HG03558 (cell line): ENCODE measurements around the gene IL12RB2.
"Not testable (repeated sequence)": the region's sequence is repeated elsewhere in the genome, so short reads cannot be mapped to it uniquely, and the experiment has no call there.

Source experiments
- ATAC-seq: cut with Tn5 transposase; IDR thresholded peaks from one replicate; pipeline ENCODE4 v1.9.1; 2021; ENCODE audit warnings: moderate number of reproducible peaks; ENCODE audit not compliant: unreplicated experiment; ENCODE audit errors: extremely low read depth

The IL12RB2 gene

DNA sequence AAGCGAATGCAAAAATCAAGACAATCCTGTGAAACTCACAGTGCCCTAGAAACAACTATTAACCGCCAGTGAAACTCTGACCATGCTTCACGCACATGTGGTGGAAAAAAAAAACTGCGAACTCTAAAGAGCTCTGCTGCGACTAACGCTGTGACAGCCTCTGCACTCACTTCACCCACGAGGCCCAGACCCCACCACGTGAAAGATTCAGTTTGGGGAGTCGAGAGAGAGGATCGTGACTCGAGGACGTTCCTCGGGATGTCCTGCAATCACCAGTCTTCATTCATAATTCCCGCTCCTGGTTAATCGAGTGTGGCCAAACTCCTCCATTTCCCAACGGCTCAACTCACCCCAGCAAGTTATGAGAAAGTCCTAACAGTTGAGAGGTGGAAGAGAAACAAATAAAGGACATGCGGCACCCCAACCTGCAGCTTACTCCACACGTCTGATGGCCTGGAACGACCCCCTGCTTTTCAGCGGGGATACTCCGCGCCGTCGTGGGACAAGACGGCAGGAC, 121.4 kb downstream of the IL12RB2 start:
- no peak for ATAC-seq

- ATAC-seq: no peak
Observed at GRCh38 chr1:67429528-67430357, 122.1 kb downstream of the IL12RB2 start.

- peak; percentile 82 for ATAC-seq
Observed at GRCh38 chr1:67430358-67431155, 122.9 kb downstream of the IL12RB2 start, which contains the start of gene SERBP1. Gene SERBP1, minus strand, starts transcription at chr1:67430402. Its CDS starts 102 bp downstream, at chr1:67430300.

DNA sequence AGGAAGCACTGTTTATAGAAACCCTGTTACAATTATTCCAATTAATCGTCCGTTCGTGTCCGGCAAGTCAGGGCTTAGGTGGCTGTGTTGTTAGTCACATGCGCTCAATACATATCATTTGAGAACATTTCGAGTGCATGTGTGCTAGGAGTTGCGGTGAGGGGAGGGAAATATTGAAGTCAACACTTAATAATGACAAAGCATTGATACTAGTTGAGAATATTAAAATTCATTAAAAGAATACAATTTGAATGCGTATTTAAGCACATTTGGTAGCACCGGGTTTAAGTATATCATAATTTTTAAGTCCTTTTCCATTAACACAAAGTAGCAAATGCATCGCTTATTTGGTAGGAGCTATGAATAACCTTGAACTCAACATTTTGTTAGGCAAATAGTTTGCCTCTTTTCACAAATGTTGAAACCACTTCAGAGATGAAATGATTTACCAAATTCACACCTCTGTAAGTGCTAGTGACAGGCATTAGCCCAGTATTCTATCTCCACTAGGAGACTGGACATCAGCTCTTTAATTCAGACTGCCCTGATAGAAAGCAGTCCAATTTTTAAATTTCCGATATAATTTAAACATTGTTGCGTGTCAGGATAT, 123.6 kb downstream of the IL12RB2 start:
- no peak for ATAC-seq

DNA sequence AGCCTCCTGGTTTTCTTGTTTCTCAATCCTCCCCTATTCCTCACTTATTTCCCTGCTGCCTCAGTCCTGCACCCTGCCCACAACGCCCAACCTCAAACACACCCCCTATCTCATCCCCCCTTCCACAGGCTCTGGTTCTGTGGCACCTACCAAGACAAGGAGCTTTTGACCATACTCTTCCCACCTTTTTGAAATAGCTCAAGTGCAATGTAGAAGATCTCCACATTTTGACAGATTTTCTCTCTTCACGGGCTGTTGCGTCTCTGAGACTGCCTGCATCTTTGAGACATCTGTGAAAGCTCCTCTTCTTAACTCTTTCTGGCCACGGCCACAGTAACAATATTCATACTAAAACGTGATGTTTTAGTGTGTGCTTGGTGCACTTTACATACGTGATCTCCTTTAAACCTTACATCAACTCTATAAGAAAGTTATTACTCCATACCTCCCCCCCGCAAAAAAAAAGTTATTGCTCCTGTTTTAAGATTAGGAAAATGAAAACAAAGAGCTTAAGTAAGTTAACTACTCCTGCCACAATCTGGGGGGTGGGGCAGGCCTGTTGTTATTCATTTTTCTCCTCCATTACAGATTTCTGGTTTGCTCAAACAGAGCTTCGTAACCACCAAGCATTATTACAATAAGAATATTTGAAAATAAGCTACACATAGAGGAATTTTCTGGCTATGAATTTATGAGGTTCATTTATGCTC, 124.4 kb downstream of the IL12RB2 start:
- no peak for ATAC-seq

DNA sequence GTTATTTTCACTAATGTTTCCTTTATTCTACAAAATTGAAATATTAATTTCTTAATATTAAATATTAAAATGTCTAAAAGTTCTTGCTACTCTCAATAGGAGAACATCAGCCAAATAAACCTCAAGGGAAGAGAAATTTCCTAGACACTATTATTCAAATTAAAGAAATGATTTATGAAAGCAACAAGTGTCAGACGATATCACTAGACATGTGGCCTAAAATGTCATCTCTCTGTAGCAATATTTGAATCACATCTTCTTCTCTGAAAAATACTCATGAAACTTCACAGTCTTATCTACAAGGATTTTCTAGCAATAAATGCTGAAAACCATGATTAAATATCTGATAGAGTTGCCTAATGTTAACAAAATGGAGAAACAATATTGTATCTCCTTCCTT, 125.1 kb downstream of the IL12RB2 start:
- ATAC-seq: no peak

DNA sequence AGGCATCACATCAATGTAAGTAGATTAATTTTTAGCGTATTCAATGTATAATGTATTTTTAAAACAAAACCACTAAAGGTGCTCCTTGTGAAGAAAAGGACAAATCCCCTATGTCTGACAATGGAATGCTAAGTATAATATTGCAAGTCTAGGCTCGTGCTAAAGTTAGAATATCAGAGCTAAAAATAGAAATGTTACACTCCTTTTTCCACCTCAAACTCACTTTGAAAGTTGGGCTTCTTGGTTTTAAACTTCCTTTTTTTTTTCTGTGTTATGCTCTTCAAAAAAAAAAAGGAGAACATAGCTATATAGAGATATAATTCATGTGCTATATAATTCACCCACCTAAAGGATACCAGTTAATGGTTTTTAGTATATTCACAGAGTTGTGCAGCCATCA, 126.2 kb downstream of the IL12RB2 start:
- no peak for ATAC-seq

DNA sequence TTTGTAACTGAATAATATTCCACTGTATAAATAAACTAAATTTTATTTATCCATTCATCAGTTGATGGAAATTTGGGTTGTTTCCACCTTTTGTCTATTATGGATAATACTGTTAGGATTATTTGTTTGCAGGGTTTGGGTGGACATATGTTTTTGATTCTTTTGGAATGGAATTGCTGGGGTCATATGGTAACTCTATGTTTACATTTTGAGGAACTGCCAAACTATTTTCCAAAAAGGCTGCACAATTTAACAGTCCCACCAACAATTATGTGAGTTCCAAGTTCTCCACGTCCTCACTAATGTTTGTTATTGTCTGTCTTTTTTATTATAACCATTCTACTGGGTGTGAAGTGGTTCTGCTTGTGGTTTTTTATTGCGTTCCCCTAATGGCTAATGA, 126.8 kb downstream of the IL12RB2 start:
- no peak for ATAC-seq

- ATAC-seq: no peak
Observed at GRCh38 chr1:67436511-67437055, 128.9 kb downstream of the IL12RB2 start.

DNA sequence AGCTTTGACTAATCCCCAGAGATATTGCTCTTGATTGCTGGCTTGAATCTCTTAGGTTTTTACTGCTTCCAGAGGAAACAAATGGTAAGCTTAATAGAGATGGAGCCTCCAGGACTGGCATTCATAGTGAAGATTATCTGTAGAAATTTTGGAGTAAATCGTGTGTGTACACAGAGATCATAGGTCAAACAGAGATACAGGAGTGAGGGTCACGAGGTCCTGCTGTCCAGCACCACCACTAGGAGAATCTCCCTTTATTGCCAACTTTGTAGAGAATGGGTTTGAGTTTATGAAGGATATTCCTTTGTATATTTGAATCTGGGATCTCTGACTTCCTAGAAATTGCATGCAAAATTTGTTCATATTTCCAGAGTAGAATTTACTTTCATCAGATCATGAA, 130.3 kb downstream of the IL12RB2 start:
- no peak for ATAC-seq

- no peak for ATAC-seq
Observed at GRCh38 chr1:67439277-67440029, 131.8 kb downstream of the IL12RB2 start.

- no peak for ATAC-seq
Observed at GRCh38 chr1:67440339-67440738, 132.7 kb downstream of the IL12RB2 start.

DNA sequence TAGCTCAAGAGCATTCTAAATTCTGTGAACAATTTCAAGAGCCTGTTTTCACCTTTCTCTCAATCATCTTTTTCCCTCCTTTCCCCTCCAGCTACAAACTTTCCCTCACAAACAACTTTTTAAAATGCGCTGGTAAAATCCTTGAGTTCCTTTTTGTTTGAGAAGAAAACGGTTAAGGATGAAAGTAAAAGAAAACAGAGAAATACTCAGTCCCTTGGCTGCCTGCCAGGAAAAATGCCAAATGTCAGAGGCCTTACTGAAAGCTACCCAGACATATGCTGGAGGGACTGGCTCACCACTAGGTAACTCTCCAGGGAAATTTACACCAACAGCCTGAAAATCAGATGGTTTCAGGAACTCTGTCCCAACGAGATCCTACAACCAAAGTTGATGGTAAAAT, 133.5 kb downstream of the IL12RB2 start:
- ATAC-seq: no peak

DNA sequence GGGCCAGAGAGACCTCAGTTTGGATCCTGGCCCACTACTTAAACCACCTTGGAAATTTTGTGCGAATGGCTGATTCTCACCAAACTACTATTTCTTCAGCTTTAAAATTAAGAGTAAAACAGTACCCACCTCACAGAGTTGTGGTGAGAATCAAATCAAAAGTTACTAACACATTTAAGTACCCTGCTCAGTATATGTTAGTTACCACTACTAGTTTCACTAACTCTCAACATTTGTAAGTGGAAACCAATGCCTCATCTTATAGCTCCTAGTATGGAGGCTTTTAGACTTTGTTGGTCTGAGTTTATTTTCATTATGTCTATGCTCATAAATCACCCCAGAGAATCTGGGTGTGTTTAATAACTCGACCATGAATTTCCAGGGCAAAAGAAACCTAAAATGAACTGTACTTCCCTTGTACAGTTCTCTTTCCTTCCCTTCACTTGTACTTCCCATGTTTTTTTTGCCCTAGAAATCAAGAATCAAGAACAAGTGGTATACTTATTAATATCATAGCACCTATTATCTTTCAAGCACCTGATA, 134.1 kb downstream of the IL12RB2 start:
- ATAC-seq: no peak

DNA sequence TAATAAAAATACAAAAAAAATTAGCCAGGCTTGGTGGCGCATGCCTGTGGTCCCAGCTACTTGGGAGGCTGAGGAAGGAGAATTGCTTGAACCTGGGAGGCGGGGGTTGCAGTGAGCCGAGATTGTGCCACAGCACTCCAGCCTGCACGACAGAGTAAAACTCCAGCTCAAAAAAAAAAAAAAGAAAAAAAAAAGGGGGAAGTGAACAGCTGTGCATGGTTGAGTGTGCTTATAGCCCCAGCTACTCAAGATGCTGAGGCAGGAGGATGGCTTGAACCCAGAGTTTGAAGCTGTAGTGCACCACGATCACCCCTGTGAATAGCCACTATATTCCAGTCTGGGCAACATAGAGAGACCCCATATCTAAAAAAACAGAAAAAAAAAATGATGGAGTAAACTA, 138.3 kb downstream of the IL12RB2 start:
- ATAC-seq: not testable (repeated sequence)
